SK-N-SH treated with all-trans-retinoic acid at 6 μM for 48 hours (cell line): ENCODE results near the gene ELF1.

ENCODE experiments used
- ARNTL ChIP-seq: fragments of 450-650 bp; formaldehyde crosslinking; IDR thresholded peaks from 2 replicates; pipeline ENCODE4 v1.5.0; 2020; ENCODE audit warnings: low read depth, mild to moderate bottlenecking, moderate library complexity, borderline replicate concordance
- GLIS3 ChIP-seq: fragments of 250-450 bp; sonication (Bioruptor Pico); IDR thresholded peaks from 2 replicates; pipeline ENCODE4 v1.5.0; 2020; ENCODE audit warnings: mild to moderate bottlenecking, moderate library complexity
- TF ChIP-seq, protein P1 (sequence below): fragments of 250-450 bp; sonication (Bioruptor Pico); IDR thresholded peaks from 2 replicates; pipeline ENCODE4 v1.5.1; 2020; ENCODE audit warnings: low read depth, mild to moderate bottlenecking, moderate library complexity

- TF ChIP-seq, protein P1, sequence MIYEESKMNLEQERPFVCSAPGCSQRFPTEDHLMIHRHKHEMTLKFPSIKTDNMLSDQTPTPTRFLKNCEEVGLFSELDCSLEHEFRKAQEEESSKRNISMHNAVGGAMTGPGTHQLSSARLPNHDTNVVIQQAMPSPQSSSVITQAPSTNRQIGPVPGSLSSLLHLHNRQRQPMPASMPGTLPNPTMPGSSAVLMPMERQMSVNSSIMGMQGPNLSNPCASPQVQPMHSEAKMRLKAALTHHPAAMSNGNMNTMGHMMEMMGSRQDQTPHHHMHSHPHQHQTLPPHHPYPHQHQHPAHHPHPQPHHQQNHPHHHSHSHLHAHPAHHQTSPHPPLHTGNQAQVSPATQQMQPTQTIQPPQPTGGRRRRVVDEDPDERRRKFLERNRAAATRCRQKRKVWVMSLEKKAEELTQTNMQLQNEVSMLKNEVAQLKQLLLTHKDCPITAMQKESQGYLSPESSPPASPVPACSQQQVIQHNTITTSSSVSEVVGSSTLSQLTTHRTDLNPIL (CRISPR knock-in tag), result no peak
- TF ChIP-seq ARNTL (CRISPR knock-in tag) (no peak), GLIS3 (CRISPR knock-in tag) (no peak)
Observed at GRCh38 chr13:40993987-40994386, 25.1 kb downstream of the ELF1 start.
